ENCODE results near the gene ZNF132.
"Not testable (repeated sequence)": the region's sequence is repeated elsewhere in the genome, so short reads cannot be mapped to it uniquely, and the experiment has no call there.

The ZNF132 gene

DNA sequence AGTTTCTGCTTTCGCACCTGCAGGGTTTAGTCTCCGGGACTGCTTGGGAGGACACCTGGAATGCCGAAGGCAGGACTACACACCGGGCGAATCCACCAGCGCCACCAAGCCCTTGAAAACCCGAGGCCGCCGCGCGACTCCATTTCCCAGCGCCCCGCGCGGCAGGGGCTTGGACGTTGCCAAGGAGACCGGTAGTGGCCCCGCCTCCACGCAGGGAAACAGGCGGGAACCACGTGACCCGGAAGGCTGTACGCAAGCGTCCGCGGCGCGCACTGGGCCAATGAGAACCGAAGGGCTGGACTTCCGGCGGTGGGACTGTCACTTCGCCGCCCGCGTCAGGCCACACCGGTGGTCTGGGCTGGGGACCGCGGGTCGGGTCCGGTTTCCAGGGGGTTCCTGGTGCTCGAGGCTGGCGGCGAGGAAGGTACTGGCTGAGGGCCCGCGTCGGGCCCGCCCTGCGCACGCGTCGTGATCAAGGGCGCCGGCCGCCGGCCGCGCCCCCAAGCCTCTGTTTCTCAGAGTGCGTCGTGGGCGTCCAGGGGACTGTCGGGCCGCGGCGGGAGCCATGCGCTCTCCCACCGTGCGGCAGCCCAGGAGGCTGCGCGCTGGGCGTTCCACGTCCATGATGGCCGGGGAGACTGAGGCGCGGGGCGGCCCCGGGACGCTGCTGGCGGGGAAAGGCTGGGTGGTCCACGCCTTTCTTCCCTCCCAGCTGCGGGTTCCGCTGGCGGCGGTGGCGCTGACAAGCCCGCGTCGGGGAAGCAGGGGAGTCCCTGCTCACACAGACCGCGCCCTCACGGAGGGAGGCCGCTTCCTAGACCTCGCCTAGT lies 27.0 kb upstream of the ZNF132 start, which contains the start of gene ZNF324:
TSS of gene ZNF324 (plus strand) at position 321 of the 830 bp plus-strand sequence. CDS start 2,106 bp downstream, outside the sequence.
- peak; percentile 99 for DNase-seq

DNA sequence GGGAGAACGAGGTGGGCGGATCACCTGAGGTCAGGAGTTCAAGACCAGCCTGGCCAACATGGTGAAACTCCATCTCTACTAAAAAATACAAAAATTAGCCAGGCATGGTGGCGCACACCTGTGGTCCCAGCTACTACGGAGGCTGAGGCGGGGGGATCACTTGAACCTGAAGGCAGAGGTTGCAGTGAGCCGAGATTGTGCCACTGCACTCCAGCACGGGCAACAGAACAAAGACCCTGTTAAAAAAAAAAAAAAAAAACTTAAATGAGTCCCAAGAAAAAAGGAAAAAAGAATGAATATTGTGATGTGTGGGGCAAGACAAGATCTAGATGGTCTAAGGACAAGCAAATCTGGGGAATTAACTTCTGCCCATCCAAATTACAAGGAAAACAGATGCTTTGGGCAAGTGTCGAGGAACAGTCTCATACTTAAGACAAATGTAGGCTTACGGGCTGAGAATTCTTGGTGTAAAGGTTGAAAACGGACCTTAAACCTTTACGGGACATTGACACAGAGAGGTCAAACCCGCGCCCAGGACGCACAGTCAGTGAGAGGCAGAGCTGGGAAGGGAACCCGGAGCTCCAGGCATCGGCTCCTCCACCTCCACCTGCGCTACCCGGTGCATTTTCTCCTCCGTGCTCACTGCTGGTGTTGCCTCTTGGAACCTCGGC lies 26.3 kb upstream of the ZNF132 start:
- DNase-seq: no peak

- no peak for DNase-seq
Observed at GRCh38 chr19:58460039-58460438, 20.1 kb upstream of the ZNF132 start.

GRCh38 chr19:58456111-58456510 lies 16.2 kb upstream of the ZNF132 start:
- no peak for DNase-seq

- DNase-seq: no peak
Observed at GRCh38 chr19:58455306-58455705, 15.4 kb upstream of the ZNF132 start.

- no peak for DNase-seq
Observed at GRCh38 chr19:58453743-58454142, 13.8 kb upstream of the ZNF132 start.

- peak; percentile 98 for DNase-seq
Observed at GRCh38 chr19:58451358-58452101, 11.6 kb upstream of the ZNF132 start, which contains the start of gene ZNF324B. TSS of gene ZNF324B (plus strand) at chr19:58451622. CDS start at chr19:58453702, 2,080 bp downstream.

GRCh38 chr19:58450856-58451357 lies 11.0 kb upstream of the ZNF132 start:
- no peak for DNase-seq

- not testable (repeated sequence) for DNase-seq
Observed at GRCh38 chr19:58449980-58450379, 10.0 kb upstream of the ZNF132 start.

DNA sequence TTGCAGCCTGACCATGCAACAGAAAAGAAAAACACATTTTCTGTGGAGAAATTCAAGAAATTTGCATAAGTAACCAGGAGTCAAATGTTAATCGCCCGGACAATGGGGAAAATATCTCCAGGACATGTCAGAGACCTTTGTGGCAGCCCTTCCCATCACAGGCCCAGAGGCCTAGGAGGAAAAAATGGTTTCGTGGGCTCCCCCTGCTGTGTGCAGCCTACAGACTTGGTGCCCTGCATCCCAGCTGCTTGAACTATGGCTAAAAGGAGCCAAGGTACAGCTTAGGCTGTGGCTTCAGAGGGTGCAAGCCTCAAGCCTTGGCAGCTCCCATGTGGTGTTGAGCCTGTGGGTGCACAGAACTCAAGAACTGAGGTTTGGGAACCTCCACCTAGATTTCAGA lies 8.9 kb upstream of the ZNF132 start:
- DNase-seq: not testable (repeated sequence)

DNA sequence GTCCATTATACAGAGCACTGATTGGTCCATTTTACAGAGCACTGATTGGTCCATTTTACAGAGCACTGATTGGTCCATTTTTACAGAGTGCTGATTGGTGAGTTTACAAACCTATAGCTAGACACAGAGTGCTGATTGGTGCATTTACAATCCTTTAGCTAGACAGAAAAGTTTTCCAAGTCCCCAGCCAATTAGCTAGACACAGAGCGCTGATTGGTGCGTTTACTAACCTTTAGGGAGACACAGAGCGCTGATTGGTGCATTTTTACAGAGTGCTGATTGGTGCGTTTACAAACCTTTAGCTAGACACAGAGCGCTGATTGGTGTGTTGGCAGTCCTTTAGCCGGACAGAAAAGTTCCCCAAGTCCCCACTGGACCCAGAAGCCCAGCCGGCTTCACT lies 3.0 kb upstream of the ZNF132 start:
- not testable (repeated sequence) for DNase-seq

DNA sequence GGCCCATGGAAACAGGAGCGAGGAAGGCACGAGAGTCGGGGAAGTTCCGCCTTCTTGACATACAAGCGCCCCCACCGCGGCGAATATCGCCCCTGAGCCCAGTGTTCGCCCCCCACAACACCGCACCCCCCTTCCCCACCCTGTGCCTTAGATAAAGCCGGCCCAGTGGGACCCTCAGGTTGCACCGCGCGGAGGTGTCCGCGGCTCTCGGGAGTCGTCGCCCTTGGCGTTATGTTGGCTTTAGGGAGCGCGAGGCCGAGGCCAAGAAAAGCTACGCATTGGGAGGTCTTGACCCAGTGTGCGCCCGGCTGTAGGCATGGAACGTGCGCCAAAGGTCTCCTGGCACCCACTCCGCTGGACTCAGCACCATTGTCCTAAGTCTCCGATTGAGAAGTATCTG lies 603 bp upstream of the ZNF132 start:
- no peak for DNase-seq

- no peak for DNase-seq
Observed at GRCh38 chr19:58434217-58434616, 5.7 kb downstream of the ZNF132 start.

GRCh38 chr19:58429745-58430144 lies 10.2 kb downstream of the ZNF132 start:
- no peak for DNase-seq

- DNase-seq: no peak
Observed at GRCh38 chr19:58428617-58429016, 11.3 kb downstream of the ZNF132 start.

DNA sequence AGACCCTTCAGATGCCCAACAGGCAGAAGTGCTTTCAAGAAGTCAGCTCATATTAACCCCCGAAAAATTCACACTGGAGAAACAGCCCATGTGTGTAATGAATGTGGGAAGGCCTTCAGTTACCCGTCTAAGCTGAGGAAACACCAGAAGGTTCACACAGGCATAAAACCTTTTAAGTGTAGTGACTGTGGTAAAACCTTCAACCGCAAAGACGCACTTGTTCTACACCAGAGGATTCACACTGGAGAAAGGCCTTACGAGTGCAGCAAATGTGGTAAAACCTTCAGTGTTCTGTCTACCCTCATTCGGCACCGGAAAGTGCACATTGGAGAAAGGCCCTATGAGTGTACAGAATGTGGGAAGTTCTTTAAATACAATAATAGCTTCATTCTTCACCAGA lies 22.9 kb downstream of the ZNF132 start:
- DNase-seq: no peak

DNA sequence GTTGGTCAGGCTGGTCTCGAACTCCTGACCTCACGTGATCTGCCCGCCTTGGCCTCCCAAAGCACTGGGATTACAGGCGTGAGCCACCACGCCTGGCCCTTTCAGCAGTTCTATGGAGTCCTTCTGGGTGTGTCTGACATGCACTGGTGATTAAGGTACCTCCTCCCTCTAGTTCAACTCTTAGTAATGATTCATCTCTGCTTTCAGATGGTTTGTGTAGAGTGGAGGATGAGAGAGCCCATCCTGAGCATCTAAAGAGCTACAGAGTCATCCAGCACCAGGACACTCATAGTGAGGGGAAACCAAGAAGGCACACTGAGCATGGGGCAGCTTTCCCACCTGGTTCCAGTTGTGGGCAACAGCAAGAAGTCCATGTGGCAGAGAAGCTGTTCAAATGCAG lies 23.3 kb downstream of the ZNF132 start:
- DNase-seq: no peak

DNA sequence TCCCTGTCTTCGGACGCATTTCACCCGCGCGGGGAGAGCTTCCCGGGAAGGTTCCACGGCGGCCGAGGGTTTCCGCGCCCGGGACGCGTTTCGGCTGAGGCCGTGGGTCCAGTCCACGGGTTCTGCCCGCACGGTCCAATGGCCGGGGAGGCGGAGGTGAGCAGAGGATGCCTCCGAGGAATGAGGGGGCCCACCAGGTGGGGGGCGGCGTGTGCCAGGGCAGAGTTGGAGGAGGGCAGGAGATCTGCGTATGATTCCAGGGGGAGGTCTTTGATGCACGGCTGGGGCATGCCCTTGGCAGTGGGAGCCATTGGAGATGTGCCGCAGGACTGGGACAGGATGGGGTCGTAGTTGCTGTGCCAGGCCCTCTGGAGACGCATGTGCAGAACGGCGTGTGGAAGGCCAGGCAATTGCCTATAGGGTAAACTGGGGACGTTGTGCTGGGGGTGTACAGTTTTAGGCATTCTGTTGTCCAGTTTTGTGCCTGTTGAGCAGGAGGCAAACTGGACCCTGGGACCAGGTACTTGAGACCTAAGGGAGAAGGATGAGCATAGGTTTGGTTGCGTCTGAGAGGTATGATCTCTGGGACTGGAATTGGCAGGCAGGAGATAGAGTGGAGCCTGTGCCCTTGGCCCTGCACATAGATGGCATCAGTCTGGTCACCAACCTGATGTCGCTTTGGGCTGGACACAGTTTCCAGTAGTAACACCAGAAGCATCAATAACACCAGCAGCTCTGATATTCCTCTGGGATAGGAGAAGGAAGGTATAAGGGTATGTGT lies 30.8 kb downstream of the ZNF132 start:
- DNase-seq: no peak

DNA sequence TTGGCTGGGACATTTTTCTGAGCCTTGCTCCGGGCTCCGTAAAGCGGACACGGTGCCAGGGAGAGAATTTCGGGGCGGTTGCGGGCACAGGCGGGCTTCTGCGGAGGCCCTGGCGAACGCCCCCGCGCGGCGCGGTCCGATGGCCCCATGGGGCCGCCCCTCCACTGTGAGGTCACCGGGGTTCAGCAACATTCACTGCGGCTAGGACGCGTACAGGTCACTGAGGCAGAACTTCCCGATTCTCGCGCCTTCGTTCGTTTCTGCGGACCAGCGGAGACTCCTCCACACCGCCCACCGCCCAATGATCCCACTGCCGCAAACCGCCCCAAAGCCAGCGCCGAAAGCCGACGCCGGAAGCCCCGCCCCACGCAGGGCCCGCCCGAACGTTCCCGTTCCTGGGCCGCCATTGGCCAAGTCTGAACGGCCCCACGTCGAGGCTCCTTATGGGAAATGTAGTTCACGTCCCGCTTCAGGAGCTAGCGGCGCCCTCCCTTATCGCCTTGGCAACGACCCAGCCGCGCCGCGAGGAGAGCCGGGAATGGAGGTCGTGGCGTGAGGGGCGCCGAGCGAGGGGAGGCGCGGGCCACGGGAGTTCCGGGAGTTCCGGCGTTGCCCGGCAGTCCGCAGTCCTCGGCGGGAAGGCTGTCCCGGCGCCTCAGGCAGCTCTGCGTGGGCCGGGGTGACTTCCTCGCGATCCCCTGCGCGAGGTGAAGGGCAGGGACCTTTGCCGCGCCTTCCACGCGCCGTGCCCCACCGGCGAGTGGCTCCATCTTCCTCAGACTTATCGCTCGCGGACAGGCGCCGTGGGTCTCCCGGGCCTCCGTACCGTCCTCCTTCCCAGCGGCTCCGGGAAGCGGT lies 31.6 kb downstream of the ZNF132 start, which contains the start of gene ZNF584:
TSS of gene ZNF584 (plus strand) at position 498 of the 858 bp plus-strand sequence. CDS start 499 bp downstream, outside the sequence.
- DNase-seq: peak; percentile 95

DNA sequence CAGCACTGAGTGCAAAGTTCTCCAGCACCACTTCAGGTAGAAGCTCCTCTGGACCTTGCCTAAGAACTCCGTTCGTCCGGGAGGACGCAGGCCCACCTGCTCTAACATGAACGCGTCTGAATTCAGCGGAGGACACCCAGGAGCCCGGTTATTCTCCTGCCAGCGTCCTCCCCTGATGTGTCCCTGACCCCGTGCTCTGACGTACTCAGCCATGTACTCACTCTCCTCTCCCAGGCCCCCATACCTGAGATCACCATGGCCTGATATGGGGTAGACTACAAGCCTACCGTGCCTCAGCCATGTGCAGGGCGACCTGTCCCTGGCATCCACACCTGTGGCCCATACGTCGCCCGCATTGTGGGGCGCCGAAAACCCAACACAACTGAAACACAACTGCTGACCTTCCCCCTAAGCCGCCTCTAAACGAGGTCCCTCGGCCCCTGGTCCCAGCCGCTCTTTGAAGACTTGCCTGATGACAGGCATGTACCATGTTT lies 32.2 kb downstream of the ZNF132 start:
- no peak for DNase-seq
